H1 (cell line): ENCODE measurements around the gene NKD2. TPM values are rescaled to one million over a fixed set of nuclear protein-coding genes. Genes with fewer than 3 reads are reported as not detected.

Source experiments
- CTCF ChIA-PET: fragments of 300-600 bp; sonication (Branson Sonifier 250); formaldehyde crosslinking; loops from one replicate; lab custom pipeline; 2021; ENCODE audit not compliant: partially characterized antibody; lab: Charles Lee
- POLR2A ChIA-PET: fragments of 300-600 bp; sonication (Branson Sonifier 250); formaldehyde crosslinking; loops from one replicate; lab custom pipeline; 2021; ENCODE audit warnings: inconsistent platforms; ENCODE audit not compliant: partially characterized antibody; lab: Charles Lee
- DNase-seq, 2 experiments: peaks; one replicate each; pipeline versions ENCODE4 v3.0.0 to v3.0.0-alpha.2; 2010 to 2022; ENCODE audit warnings: low spot score in 2 of 2, low read depth in 1 of 2, mixed read lengths in 1 of 2
- FAIRE-seq: peaks from 2 replicates; lab custom pipeline; 2011; peaks lifted over from hg19 to GRCh38; lab: Jason Lieb, UNC
- H2AFZ ChIP-seq: 2 replicates; pipeline ENCODE4 v1.8.1; 2012; ENCODE audit warnings: low read length, inconsistent platforms
- H2AK5ac ChIP-seq: 2 replicates; pipeline ENCODE4 v1.6.1; 2013; ENCODE audit warnings: low read depth, low read length
- H2BK120ac ChIP-seq: replicated peaks from 2 replicates; pipeline ENCODE3; 2013; ENCODE audit warnings: low read depth, low read length, inconsistent platforms
- H2BK12ac ChIP-seq: 2 replicates; pipeline ENCODE4 v1.6.1; 2013; ENCODE audit warnings: low read depth, low read length
- H2BK15ac ChIP-seq: 2 replicates; pipeline ENCODE4 v1.6.1; 2013; ENCODE audit warnings: low read length
- H2BK20ac ChIP-seq: 2 replicates; pipeline ENCODE4 v1.6.1; 2013; ENCODE audit warnings: low read length
- H2BK5ac ChIP-seq: 2 replicates; pipeline ENCODE4 v1.6.1; 2013; ENCODE audit warnings: low read depth, low read length
- H3K14ac ChIP-seq: 2 replicates; pipeline ENCODE4 v1.6.1; 2013; ENCODE audit warnings: inconsistent platforms; ENCODE audit not compliant: insufficient read length
- H3K18ac ChIP-seq: 2 replicates; pipeline ENCODE4 v1.6.1; 2013; ENCODE audit warnings: low read length; ENCODE audit errors: extremely low read depth
- H3K23ac ChIP-seq: 2 replicates; pipeline ENCODE4 v1.6.1; 2013; ENCODE audit warnings: inconsistent platforms; ENCODE audit not compliant: insufficient read length
- H3K23me2 ChIP-seq: 2 replicates; pipeline ENCODE4 v1.6.1; 2013; ENCODE audit warnings: low read depth, low read length
- H3K27ac ChIP-seq: 2 replicates; pipeline ENCODE4 v1.6.1; 2011; ENCODE audit warnings: low read depth, low read length, inconsistent platforms
- H3K27me3 ChIP-seq, 4 experiments: replicated peaks in 1 of 4; 1 replicate in 1 of 4; 2 replicates in 3 of 4; pipeline versions ENCODE4 v1.6.1 to v1.8.1; 2011 to 2013; ENCODE audit warnings: low read length in 3 of 4, mild to moderate bottlenecking in 3 of 4, inconsistent platforms in 2 of 4, mixed read lengths in 2 of 4, moderate library complexity in 1 of 4; ENCODE audit not compliant: control insufficient read depth in 3 of 4, insufficient read depth in 3 of 4; ENCODE audit errors: extremely low read depth in 1 of 4
- H3K36me3 ChIP-seq, 4 experiments: 2 replicates each; pipeline versions ENCODE4 v1.6.1 to v1.8.1; 2011 to 2013; ENCODE audit warnings: mild to moderate bottlenecking in 4 of 4, low read length in 3 of 4, moderate library complexity in 2 of 4, control low read depth in 1 of 4, inconsistent platforms in 1 of 4; ENCODE audit not compliant: insufficient read depth in 4 of 4, control insufficient read depth in 2 of 4
- H3K4ac ChIP-seq: replicated peaks from 2 replicates; pipeline ENCODE3; 2013; ENCODE audit warnings: low read length, low read depth, mixed read lengths, inconsistent platforms; ENCODE audit not compliant: insufficient read length
- H3K4me1 ChIP-seq, 4 experiments: replicated peaks in 1 of 4; 1 replicate in 1 of 4; 2 replicates in 3 of 4; pipeline versions ENCODE4 v1.6.1 to v1.8.1; 2011 to 2013; ENCODE audit warnings: low read length in 3 of 4, inconsistent platforms in 2 of 4, mixed read lengths in 1 of 4; ENCODE audit not compliant: insufficient read depth in 4 of 4, control insufficient read depth in 3 of 4
- H3K4me2 ChIP-seq, 2 experiments: 2 replicates each; pipeline versions ENCODE4 v1.6.1 to v1.8.1; 2011 to 2013; ENCODE audit warnings: low read depth in 2 of 2, low read length in 2 of 2, control low read depth in 1 of 2, inconsistent platforms in 1 of 2, mild to moderate bottlenecking in 1 of 2; ENCODE audit not compliant: insufficient read depth in 1 of 2
- H3K4me3 ChIP-seq, 4 experiments: fragments of 200-600, 300-600 bp in 1 of 4; sonication (generic), shearing (Covaris generic), sonication (Bioruptor Twin) in 1 of 4; 2 replicates each; pipeline versions ENCODE4 v1.5.1 to v1.8.1; 2011 to 2016; ENCODE audit warnings: low read length in 4 of 4, low read depth in 3 of 4, control low read depth in 2 of 4, inconsistent platforms in 2 of 4, mild to moderate bottlenecking in 2 of 4, mixed read lengths in 1 of 4, moderate library complexity in 1 of 4; ENCODE audit not compliant: insufficient read depth in 2 of 4; ENCODE audit errors: extremely low read depth in 1 of 4
- H3K56ac ChIP-seq: replicated peaks from 2 replicates; pipeline ENCODE3; 2013; ENCODE audit warnings: low read depth, mild to moderate bottlenecking, mixed read lengths, low read length, inconsistent platforms; ENCODE audit not compliant: insufficient read length
- H3K79me1 ChIP-seq: 2 replicates; pipeline ENCODE4 v1.6.1; 2013; ENCODE audit warnings: low read depth, low read length, control low read depth
- H3K79me2 ChIP-seq, 2 experiments: 2 replicates each; pipeline versions ENCODE4 v1.6.1 to v1.8.1; 2012 to 2013; ENCODE audit warnings: low read length in 2 of 2, mild to moderate bottlenecking in 2 of 2, inconsistent platforms in 1 of 2; ENCODE audit not compliant: insufficient read depth in 2 of 2, control insufficient read depth in 1 of 2
- H3K9ac ChIP-seq, 4 experiments: replicated peaks in 1 of 4; 1 replicate in 1 of 4; 2 replicates in 3 of 4; pipeline versions ENCODE4 v1.6.1 to v1.8.1; 2011 to 2013; ENCODE audit warnings: low read depth in 3 of 4, low read length in 3 of 4, control low read depth in 2 of 4, mild to moderate bottlenecking in 2 of 4, moderate library complexity in 2 of 4, inconsistent platforms in 1 of 4; ENCODE audit errors: extremely low read depth in 1 of 4
- H3K9me3 ChIP-seq, 2 experiments: 2 replicates each; pipeline versions ENCODE4 v1.6.1 to v1.8.1; 2012 to 2013; ENCODE audit warnings: mild to moderate bottlenecking in 2 of 2, moderate library complexity in 2 of 2, control low read depth in 1 of 2, inconsistent platforms in 1 of 2, low read depth in 1 of 2, low read length in 1 of 2, mixed read lengths in 1 of 2; ENCODE audit not compliant: insufficient read depth in 2 of 2
- H4K20me1 ChIP-seq, 2 experiments: replicated peaks in 1 of 2; 2 replicates each; pipeline versions ENCODE3 to v1.8.1; 2011 to 2013; ENCODE audit warnings: inconsistent platforms in 2 of 2, low read length in 2 of 2, mild to moderate bottlenecking in 1 of 2; ENCODE audit not compliant: insufficient read depth in 2 of 2, control insufficient read depth in 1 of 2
- H4K5ac ChIP-seq: 2 replicates; pipeline ENCODE4 v1.6.1; 2013; ENCODE audit warnings: low read length, low read depth, mixed read lengths, inconsistent platforms; ENCODE audit not compliant: insufficient read length
- H4K8ac ChIP-seq: 2 replicates; pipeline ENCODE4 v1.8.0; 2013; ENCODE audit warnings: mild to moderate bottlenecking, moderate library complexity, low read length, inconsistent platforms; ENCODE audit not compliant: insufficient read depth; ENCODE audit errors: extremely low read depth
- H4K91ac ChIP-seq: replicated peaks from 2 replicates; pipeline ENCODE3; 2013; ENCODE audit warnings: low read length, mixed read lengths, inconsistent platforms; ENCODE audit not compliant: insufficient read length
- ASH2L ChIP-seq: fragments of 200-600, 300-600 bp; sonication (generic); IDR thresholded peaks from one replicate; pipeline ENCODE4 v1.7.1; 2017; ENCODE audit warnings: low read length
- BACH1 ChIP-seq: IDR thresholded peaks from 2 replicates; pipeline ENCODE4 v1.6.1; 2012; ENCODE audit warnings: low read length, improper control_type of control experiment
- BRCA1 ChIP-seq: IDR thresholded peaks from 2 replicates; pipeline ENCODE4 v1.6.1; 2012; ENCODE audit warnings: low read depth, low read length, improper control_type of control experiment
- CTBP2 ChIP-seq: IDR thresholded peaks from 2 replicates; pipeline ENCODE4 v1.7.0; 2011; ENCODE audit warnings: borderline replicate concordance, mild to moderate bottlenecking, moderate library complexity, mixed read lengths, low read length; ENCODE audit not compliant: insufficient read depth, insufficient read length
- GABPA ChIP-seq: IDR thresholded peaks from 2 replicates; pipeline ENCODE4 v1.6.1; 2011; ENCODE audit warnings: mild to moderate bottlenecking, low read length, moderate library complexity, borderline replicate concordance; ENCODE audit not compliant: insufficient read depth
- PHF8 ChIP-seq: fragments of 200-600 bp; sonication (generic); conservative IDR thresholded peaks from 2 replicates; pipeline ENCODE4 v1.7.1; 2012; ENCODE audit warnings: low read depth, mild to moderate bottlenecking, inconsistent platforms, low read length, moderate library complexity
- POLR2A ChIP-seq, 2 experiments: IDR thresholded peaks; 1 replicate in 1 of 2; 2 replicates in 1 of 2; pipeline ENCODE4 v1.6.1; 2011; ENCODE audit warnings: low read depth in 2 of 2, low read length in 2 of 2, mild to moderate bottlenecking in 2 of 2; ENCODE audit errors: control extremely low read depth in 1 of 2
- POLR2AphosphoS5 ChIP-seq: IDR thresholded peaks from 2 replicates; pipeline ENCODE4 v1.6.1; 2011; ENCODE audit warnings: low read depth, low read length
- RAD21 ChIP-seq, 2 experiments: IDR thresholded peaks in 1 of 2; conservative IDR thresholded peaks in 1 of 2; 2 replicates each; pipeline ENCODE4 v1.6.1; 2011; ENCODE audit warnings: low read depth in 2 of 2, low read length in 2 of 2, improper control_type of control experiment in 1 of 2, inconsistent platforms in 1 of 2, mild to moderate bottlenecking in 1 of 2, moderate library complexity in 1 of 2
- SIN3A ChIP-seq, 2 experiments: IDR thresholded peaks in 1 of 2; conservative IDR thresholded peaks in 1 of 2; 2 replicates each; pipeline ENCODE4 v1.6.1; 2011 to 2012; ENCODE audit warnings: low read length in 2 of 2, improper control_type of control experiment in 1 of 2, low read depth in 1 of 2, mild to moderate bottlenecking in 1 of 2
- SP2 ChIP-seq: IDR thresholded peaks from 2 replicates; pipeline ENCODE4 v1.6.1; 2012; ENCODE audit warnings: mild to moderate bottlenecking, low read length, inconsistent platforms
- SUZ12 ChIP-seq: fragments of 200-600 bp; sonication (generic); IDR thresholded peaks from 2 replicates; pipeline ENCODE4 v1.6.1; 2012; ENCODE audit warnings: mild to moderate bottlenecking, inconsistent platforms, low read length, moderate library complexity, mixed read lengths
- TAF7 ChIP-seq: optimal IDR thresholded peaks from 2 replicates; pipeline ENCODE3; 2011; ENCODE audit warnings: low read depth, mild to moderate bottlenecking, inconsistent platforms, low read length, moderate library complexity, borderline replicate concordance
- YY1 ChIP-seq: IDR thresholded peaks from 2 replicates; pipeline ENCODE4 v1.6.1; 2011; ENCODE audit warnings: low read depth, mild to moderate bottlenecking, low read length
- WGBS, 2 experiments: shearing (Covaris generic) in 1 of 2; methylation state at CpG; one replicate each; pipeline versions ENCODE4 v1.1.6 to v1.1.7; 2013 to 2015; ENCODE audit warnings: low lambda C conversion rate in 2 of 2, mixed read lengths in 2 of 2, inconsistent platforms in 1 of 2, low coverage in 1 of 2, missing lambda C conversion rate in 1 of 2; ENCODE audit not compliant: insufficient replicate concordance in 2 of 2, insufficient coverage in 1 of 2, insufficient read length in 1 of 2; ENCODE audit errors: extremely low coverage in 1 of 2, missing lambda C conversion rate in 1 of 2; 5-methylcytosine and 5-hydroxymethylcytosine counted together
- polyA plus RNA-seq, 7 experiments: library from polyadenylated mRNA; depleted of rRNA in 3 of 7; stranded (reverse) in 5 of 7; unstranded in 2 of 7; fragments of >200 nt in 5 of 7; fragments of 200-250 nt in 2 of 7; gene quantifications; 1 replicate in 5 of 7; 2 replicates in 1 of 7; 4 replicates in 1 of 7; pipeline versions ENCODE4 v1.2.1 to v1.2.3, GENCODE V29; 2011 to 2013; ENCODE audit warnings: missing spikeins in 2 of 7, mixed read lengths in 2 of 7
- total RNA-seq: library from RNA; stranded (reverse); fragmentation: NEBNext Ultra II Directional; extraction: Animal tissue kit (Norgen Biotek cat#: 25700); gene quantifications from 2 replicates; pipeline ENCODE4 v1.2.1, GENCODE V29; 2021

NKD2 gene
- total and polyA plus RNA-seq, 2 of the 8 experiments (the other 6 are each of a cell fraction or from before 2014, with no cell fraction given): 5.5 to 7.9 TPM

DNA sequence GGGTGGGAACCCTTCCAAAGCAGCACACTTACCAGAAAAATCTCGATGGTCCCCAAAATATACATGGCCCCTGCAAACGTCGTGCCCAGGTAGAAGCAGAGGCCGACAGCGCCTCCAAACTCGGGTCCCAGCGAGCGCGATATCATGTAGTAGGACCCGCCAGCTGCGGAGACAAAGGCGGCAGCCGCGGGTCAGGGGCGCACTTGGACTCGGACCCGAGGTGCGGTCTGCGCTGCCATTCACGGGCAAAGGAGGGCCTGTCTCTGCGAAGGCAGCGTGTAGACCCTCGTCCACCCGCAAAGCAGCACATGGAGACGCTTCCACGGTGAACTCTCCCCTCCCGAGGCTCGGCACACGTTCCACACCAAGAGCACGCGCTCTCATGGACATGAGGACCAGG lies 78.3 kb downstream of the NKD2 start:
- Histone ChIP-seq H3K4me1 (no peaks in the 10 kb centered on the region), H3K9me3 (no peaks in the 10 kb centered on the region), H3K79me1 (peaks cover 3% of the 10 kb centered on the region), H3K23ac (no peak overlapping the region), H3K4ac (no peak overlapping the region), H3K4me3 (no peak overlapping the region), H3K14ac (no peak overlapping the region), H2AK5ac (no peak overlapping the region), H2BK15ac (no peak overlapping the region), H2BK5ac (no peak overlapping the region), H3K36me3 (peaks cover 4 to 49% (median 19%) of the 10 kb centered on the region in 4 experiments; a peak in 5 of 8 replicates), H4K5ac (no peak overlapping the region), H3K79me2 (no peaks in the 10 kb centered on the region), H2BK12ac (no peak overlapping the region), H3K4me2 (no peak overlapping the region), H3K56ac (no peak overlapping the region), H2BK20ac (no peak overlapping the region), H3K9ac (no peak overlapping the region), H2BK120ac (no peak overlapping the region), H3K27me3 (no peaks in the 10 kb centered on the region), H4K91ac (no peak overlapping the region), H3K18ac (no peak overlapping the region), H3K23me2 (no peaks in the 10 kb centered on the region), H4K20me1 (peaks cover 0 to 8% of the 10 kb centered on the region in 2 experiments), H3K27ac (no peak overlapping the region), H2AFZ (no peak overlapping the region), H4K8ac (0 out of 2 replicates have a peak overlapping the region, but pooled peaks have one; percentile 21)
- DNase-seq (no peak), FAIRE-seq (no peak)
- POLR2A ChIA-PET: no interaction called here
- 96% methylated on average over 31 of the region's 31 CpGs; no CpG with 5 or more reads in 1 of the 2 experiments for WGBS, 2 experiments
- TF ChIP-seq POLR2AphosphoS5 (no peak), POLR2A (IDR thresholded peaks at IDR 0.05; ENCODE audit: control extremely low read depth in 1 of 2, low read depth in 2 of 2, low read length in 2 of 2) (no peak), PHF8 (no peak), BACH1 (no peak), YY1 (no peak), SIN3A (conservative IDR thresholded peaks at IDR 0.05 in 1 of 2, IDR thresholded peaks at IDR 0.05 in 1 of 2; ENCODE audit: low read depth in 1 of 2, low read length in 2 of 2) (no peak), SUZ12 (no peak), TAF7 (no peak), BRCA1 (no peak), GABPA (no peak), ASH2L (no peak), CTBP2 (no peak), RAD21 (IDR thresholded peaks at IDR 0.05 in 1 of 2, conservative IDR thresholded peaks at IDR 0.05 in 1 of 2; ENCODE audit: low read depth in 2 of 2, low read length in 2 of 2) (no peak), SP2 (no peak)
- CTCF ChIA-PET: no interaction called here
